HUES64 (cell line): ENCODE measurements around the gene RGS12.

Experiments used
- H3K27ac ChIP-seq: 2 replicates; pipeline ENCODE4 v1.7.0; 2013; ENCODE audit warnings: low read depth, low read length, inconsistent platforms
- H3K27me3 ChIP-seq: 2 replicates; pipeline ENCODE4 v1.6.1; 2013; ENCODE audit warnings: mild to moderate bottlenecking, low read length; ENCODE audit not compliant: insufficient read depth
- H3K36me3 ChIP-seq: 2 replicates; pipeline ENCODE4 v1.6.1; 2013; ENCODE audit warnings: mild to moderate bottlenecking, low read length; ENCODE audit not compliant: insufficient read depth
- H3K4me1 ChIP-seq: 2 replicates; pipeline ENCODE4 v1.6.1; 2013; ENCODE audit warnings: mild to moderate bottlenecking, low read length, moderate library complexity; ENCODE audit not compliant: insufficient read depth
- H3K4me3 ChIP-seq: 2 replicates; pipeline ENCODE4 v1.5.1; 2013; ENCODE audit warnings: mild to moderate bottlenecking, low read length, moderate library complexity
- H3K9ac ChIP-seq: 2 replicates; pipeline ENCODE4 v1.6.1; 2013; ENCODE audit warnings: mild to moderate bottlenecking, low read depth, low read length
- H3K9me3 ChIP-seq: 2 replicates; pipeline ENCODE4 v1.6.1; 2013; ENCODE audit warnings: low read depth, low read length; ENCODE audit not compliant: insufficient read depth
- WGBS: fragments of 150-250, 120-280 bp; methylation state at CpG from one replicate; pipeline ENCODE4 v1.1.7; 2013; ENCODE audit warnings: missing lambda C conversion rate; 5-methylcytosine and 5-hydroxymethylcytosine counted together

RGS12 gene

DNA sequence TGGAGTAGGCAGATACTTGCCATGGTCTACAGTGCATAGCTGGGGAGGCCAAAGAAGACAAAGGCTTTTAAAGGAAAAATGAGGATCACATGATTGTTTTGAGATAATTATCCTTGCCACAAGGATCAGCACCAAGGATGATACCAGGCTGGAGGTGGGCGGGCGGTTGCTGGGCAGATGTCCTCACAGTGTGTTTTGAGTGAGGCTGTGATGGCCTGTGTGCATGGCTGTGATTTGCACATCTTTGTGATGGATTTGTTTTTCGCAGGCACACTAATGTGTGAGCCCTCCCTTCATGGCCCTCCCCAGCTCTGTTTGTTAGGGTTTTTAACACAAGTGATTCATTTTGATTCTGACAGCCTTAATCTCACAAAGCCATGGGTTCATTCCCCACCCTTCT is 46.8 kb downstream of the RGS12 start:
- Histone ChIP-seq H3K4me3 (no peak overlapping the region), H3K36me3 (no peaks in the 10 kb centered on the region; the same call in 1 of the 2 replicates), H3K4me1 (peaks cover 11% of the 10 kb centered on the region; the same call in 1 of the 2 replicates), H3K27ac (no peak overlapping the region), H3K9me3 (no peaks in the 10 kb centered on the region), H3K27me3 (no peaks in the 10 kb centered on the region), H3K9ac (no peak overlapping the region)
- 89% methylated on average over 3 of the region's 3 CpGs for WGBS

DNA sequence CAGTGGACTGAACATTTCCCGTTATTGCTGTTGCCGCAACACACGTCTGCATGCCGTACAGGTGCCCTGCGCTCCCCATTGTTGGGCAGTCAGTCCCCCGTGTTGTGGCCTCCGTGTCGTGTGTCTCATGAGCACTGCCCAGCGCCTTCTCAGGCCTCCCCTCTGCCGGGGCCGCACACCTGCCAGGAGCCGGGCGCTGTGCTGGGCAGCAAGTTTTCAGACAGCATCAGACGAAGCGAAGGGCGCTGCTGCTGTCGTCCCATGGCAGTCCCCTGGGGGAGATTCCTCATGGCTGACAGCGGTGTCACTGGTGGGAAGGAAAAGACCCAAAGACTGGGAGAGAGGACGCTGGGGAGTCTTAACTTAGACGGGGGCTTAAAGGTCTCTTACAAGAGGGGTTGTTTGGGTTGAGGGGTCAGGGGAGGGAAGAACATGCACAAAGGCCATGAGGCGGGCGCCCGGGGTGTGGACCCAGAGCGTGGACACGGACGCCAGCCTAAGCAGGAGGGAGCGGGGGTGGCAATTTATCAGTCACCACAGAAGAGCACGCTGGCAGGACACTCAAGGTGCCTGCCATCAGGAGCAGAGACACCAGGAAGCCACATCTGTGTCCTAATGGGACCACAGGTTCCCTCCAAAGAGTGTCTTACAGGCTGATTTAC is 47.3 kb downstream of the RGS12 start:
- Histone ChIP-seq H3K4me3 (no peak overlapping the region), H3K36me3 (no peaks in the 10 kb centered on the region; the same call in 1 of the 2 replicates), H3K9ac (no peak overlapping the region), H3K27me3 (no peaks in the 10 kb centered on the region), H3K4me1 (peaks cover 11% of the 10 kb centered on the region; the same call in 1 of the 2 replicates), H3K27ac (no peak overlapping the region), H3K9me3 (no peaks in the 10 kb centered on the region)
- WGBS = 92% methylated on average over 28 of the region's 28 CpGs

DNA sequence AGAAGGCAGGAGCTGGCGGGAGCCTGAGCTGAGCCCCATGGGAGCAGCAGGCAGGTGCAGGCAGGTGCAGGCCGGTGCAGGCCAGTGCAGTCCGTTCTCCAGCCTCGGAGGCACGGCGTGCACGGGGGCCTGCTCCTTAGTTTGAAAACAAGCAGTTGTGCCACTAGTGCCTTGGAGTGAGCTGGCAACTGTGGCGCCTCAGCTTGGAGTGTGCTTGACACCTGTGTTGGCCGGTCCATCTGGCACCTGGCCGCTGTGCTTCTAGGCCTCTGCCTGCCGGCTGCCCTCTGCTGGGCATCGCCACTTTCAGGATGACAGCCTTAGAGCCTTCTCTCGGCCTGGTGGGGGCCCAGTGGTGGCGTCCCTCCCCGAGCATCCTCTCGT is 47.9 kb downstream of the RGS12 start:
- Histone ChIP-seq H3K36me3 (no peaks in the 10 kb centered on the region; the same call in 1 of the 2 replicates), H3K9me3 (no peaks in the 10 kb centered on the region), H3K27me3 (no peaks in the 10 kb centered on the region), H3K4me1 (peaks cover 11% of the 10 kb centered on the region; the same call in 1 of the 2 replicates), H3K27ac (no peak overlapping the region), H3K4me3 (no peak overlapping the region), H3K9ac (no peak overlapping the region)
- WGBS = 90% methylated on average over 16 of the region's 16 CpGs

DNA sequence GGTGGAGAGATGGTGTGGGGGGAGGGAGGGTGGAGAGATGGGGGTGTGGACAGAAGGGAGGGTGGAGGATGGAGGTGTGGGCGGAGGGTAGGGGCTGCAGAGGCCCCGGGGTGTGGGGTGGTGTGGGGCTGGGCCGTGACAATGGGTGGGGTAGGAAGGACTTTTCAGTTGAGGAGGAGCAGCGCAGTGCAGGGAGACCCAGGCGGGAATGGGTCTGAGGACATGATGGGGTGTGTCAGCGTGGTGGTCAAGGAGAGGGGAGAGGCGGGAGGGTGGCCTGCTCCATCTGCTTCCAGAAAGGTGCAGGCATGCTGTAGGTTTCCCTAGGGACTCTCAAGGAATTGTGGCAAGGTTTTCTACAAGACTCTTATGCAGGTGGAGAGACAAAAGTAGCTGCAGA is 48.9 kb downstream of the RGS12 start:
- no peak overlapping the region for H3K9ac ChIP-seq
- H3K27me3 ChIP-seq = no peaks in the 10 kb centered on the region
- no peaks in the 10 kb centered on the region for H3K9me3 ChIP-seq
- peaks cover 11% of the 10 kb centered on the region; the same call in 1 of the 2 replicates for H3K4me1 ChIP-seq
- H3K27ac ChIP-seq = no peak overlapping the region
- no peak overlapping the region for H3K4me3 ChIP-seq
- WGBS = 74% methylated on average over 7 of the region's 7 CpGs
- H3K36me3 ChIP-seq = no peaks in the 10 kb centered on the region; the same call in 1 of the 2 replicates

DNA sequence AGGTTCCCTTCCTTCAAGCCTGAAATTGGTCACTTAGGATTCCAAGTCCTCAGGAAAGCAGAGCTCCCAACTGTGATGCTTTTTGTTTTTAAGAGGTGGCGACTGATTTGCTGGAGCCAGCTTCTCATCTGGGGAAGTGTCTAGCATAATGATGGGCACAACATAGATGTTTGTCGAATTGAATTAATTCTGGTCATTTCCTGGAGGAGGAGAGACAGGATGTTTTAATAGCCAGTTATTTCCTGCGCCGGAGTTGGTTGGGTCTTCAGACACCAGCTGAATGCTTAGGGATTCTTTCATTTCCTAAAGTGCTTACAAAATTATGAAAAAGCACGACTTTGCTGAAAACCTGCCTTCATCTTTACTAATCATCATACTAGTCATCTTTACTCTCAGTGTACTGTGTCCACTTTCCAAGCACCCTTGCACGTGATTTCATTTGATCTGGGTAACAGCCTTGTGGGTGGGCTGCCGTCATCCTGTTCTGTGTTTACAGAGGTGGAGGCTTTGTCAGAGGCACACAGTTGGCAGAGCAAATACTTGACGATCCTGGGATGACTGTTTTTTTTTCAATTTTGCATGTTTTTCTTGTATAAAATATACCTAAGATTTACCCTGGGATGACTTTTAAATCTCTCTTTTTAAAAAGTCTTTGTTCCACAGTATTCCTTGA is 49.5 kb downstream of the RGS12 start:
- Histone ChIP-seq H3K4me3 (no peak overlapping the region), H3K27me3 (no peaks in the 10 kb centered on the region), H3K36me3 (no peaks in the 10 kb centered on the region; the same call in 1 of the 2 replicates), H3K9ac (no peak overlapping the region), H3K27ac (no peak overlapping the region), H3K9me3 (no peaks in the 10 kb centered on the region), H3K4me1 (peaks cover 11% of the 10 kb centered on the region; the same call in 1 of the 2 replicates)
- WGBS = 75% methylated on average over 8 of the region's 8 CpGs
